ENCODE results near the gene LCP2.

Gene LCP2

GRCh38 chr5:170266570-170267381, 30.8 kb downstream of the LCP2 start:
- no peak overlapping the region for H3K4me3 ChIP-seq (ENCODE audit: low read depth, low read length)
- TF ChIP-seq CTCF (IDR thresholded peaks at IDR 0.05; ENCODE audit: low read depth, low read length) = no peak

DNA sequence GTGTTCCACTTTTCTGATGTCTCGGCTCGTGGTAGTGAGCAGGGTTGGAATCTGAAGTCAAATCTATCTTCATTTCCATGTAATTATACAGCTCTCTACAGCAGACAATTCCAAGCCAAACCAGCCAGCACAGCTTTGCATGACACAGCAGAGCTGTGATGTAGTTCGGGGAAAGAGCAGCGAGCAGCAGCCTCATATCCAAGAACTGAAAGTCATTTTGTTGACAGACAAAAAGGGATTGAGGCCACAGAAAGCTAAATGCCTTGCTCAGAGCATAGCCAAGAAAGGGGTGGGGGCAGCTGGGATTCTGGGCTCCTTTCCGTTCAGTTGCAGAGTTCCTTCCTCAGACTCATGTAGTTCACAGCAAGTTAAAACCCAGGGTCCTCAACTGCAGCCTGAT, 32.1 kb downstream of the LCP2 start:
- no peak for TF ChIP-seq CTCF (IDR thresholded peaks at IDR 0.05; ENCODE audit: low read depth, low read length)
- H3K4me1 ChIP-seq = no peaks in the 10 kb centered on the region
- H3K4me3 ChIP-seq (ENCODE audit: low read depth, low read length) = no peak overlapping the region
- no peaks in the 10 kb centered on the region for H3K36me3 ChIP-seq
- DNase-seq = no peak
- peaks cover 49% of the 10 kb centered on the region for H3K27me3 ChIP-seq
- H3K9me3 ChIP-seq = no peaks in the 10 kb centered on the region

More at GRCh38 chr5:170266570-170267381, 30.8 kb downstream of the LCP2 start:
- Histone ChIP-seq H3K36me3 (no peaks in the 10 kb centered on the region), H3K27me3 (peaks cover 48% of the 10 kb centered on the region), H3K9me3 (no peaks in the 10 kb centered on the region), H3K4me1 (no peaks in the 10 kb centered on the region)
- DNase-seq = no peak

DNA sequence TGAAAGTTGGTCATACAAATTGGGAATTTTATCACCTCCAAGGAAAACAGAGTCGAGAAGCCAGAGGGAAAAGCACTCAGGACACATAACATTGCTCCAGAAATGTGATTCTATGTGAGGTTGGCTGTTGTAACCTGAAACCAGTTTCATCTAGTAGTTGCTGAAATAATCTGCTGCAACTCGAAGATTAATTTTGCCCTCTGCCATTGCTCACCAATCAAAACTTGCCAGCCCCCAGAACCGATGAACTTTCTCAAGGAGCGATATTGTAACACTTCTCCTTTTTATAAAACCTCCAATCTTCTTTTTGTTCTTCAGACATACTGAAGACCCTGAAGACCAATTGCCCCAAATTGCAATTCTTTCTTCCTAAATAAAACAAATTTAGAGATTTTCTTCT, 33.7 kb downstream of the LCP2 start:
- Histone ChIP-seq H3K4me3 (ENCODE audit: low read depth, low read length) (no peak overlapping the region), H3K36me3 (no peaks in the 10 kb centered on the region), H3K4me1 (no peaks in the 10 kb centered on the region), H3K9me3 (no peaks in the 10 kb centered on the region), H3K27me3 (peaks cover 49% of the 10 kb centered on the region)
- no peak for DNase-seq
- no peak for TF ChIP-seq CTCF (IDR thresholded peaks at IDR 0.05; ENCODE audit: low read depth, low read length)

GRCh38 chr5:170262061-170263045, 35.2 kb downstream of the LCP2 start:
- Histone ChIP-seq H3K4me1 (no peaks in the 10 kb centered on the region), H3K9me3 (no peaks in the 10 kb centered on the region), H3K4me3 (ENCODE audit: low read depth, low read length) (no peak overlapping the region), H3K27me3 (peaks cover 45% of the 10 kb centered on the region), H3K36me3 (no peaks in the 10 kb centered on the region)
- TF ChIP-seq CTCF (IDR thresholded peaks at IDR 0.05; ENCODE audit: low read depth, low read length) = no peak
- DNase-seq = no peak

DNA sequence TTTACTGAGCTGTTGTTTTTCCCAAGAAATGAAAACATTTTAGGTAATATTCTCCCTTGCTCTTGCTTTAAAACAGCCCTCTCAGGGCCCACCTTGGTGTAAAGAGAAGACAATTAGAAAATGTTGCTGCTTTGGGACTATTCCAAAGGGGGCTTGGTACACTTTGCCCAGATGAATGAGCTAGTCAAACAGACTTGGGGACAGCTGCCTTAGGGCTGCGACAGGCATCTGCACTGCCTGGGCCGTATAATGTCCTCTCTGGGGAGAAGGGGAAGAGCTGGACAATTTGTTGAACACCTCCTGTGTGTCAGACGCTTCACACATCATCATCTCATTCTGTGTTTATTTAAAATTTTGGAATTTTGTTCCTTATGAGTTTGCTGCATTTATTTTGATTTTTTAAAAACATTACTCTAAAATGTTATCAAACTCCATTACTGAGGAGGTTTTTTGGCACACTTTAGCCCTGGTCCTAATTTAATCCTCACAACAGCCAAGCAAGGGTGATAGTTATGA, 36.0 kb downstream of the LCP2 start:
- no peaks in the 10 kb centered on the region for H3K4me1 ChIP-seq
- H3K9me3 ChIP-seq = no peaks in the 10 kb centered on the region
- TF ChIP-seq CTCF (IDR thresholded peaks at IDR 0.05; ENCODE audit: low read depth, low read length) = no peak
- no peaks in the 10 kb centered on the region for H3K36me3 ChIP-seq
- no peak for DNase-seq
- no peak overlapping the region for H3K4me3 ChIP-seq (ENCODE audit: low read depth, low read length)
- H3K27me3 ChIP-seq = peaks cover 37% of the 10 kb centered on the region
